DOHH2 (cell line): Measurements from ENCODE around the gene HEXIM1.

ENCODE experiments used
- H3F3A ChIP-seq: fragments of 200-600 bp; sonication (generic), shearing (Covaris generic); 2 replicates; pipeline ENCODE4 v1.6.0; 2016; ENCODE audit warnings: antibody characterized with exemption, mild to moderate bottlenecking; ENCODE audit not compliant: control insufficient read depth, insufficient read depth
- H3K27ac ChIP-seq: fragments of 200-600 bp; sonication (generic); 2 replicates; pipeline ENCODE4 v1.5.1; 2014; ENCODE audit warnings: low read depth, mild to moderate bottlenecking, low read length, moderate library complexity
- H3K27me3 ChIP-seq: fragments of 200-600 bp; sonication (generic); 2 replicates; pipeline ENCODE4 v1.6.1; 2014; ENCODE audit warnings: mild to moderate bottlenecking, low read length, mixed read lengths; ENCODE audit not compliant: control insufficient read depth
- H3K36me3 ChIP-seq: fragments of 200-600 bp; sonication (generic); 2 replicates; pipeline ENCODE4 v1.6.1; 2014; ENCODE audit warnings: mild to moderate bottlenecking, low read length, moderate library complexity, mixed read lengths; ENCODE audit not compliant: control insufficient read depth
- H3K4me1 ChIP-seq: fragments of 200-600 bp; sonication (generic); 2 replicates; pipeline ENCODE4 v1.6.1; 2014; ENCODE audit warnings: mild to moderate bottlenecking, low read length, mixed read lengths; ENCODE audit not compliant: control insufficient read depth
- H3K4me2 ChIP-seq: fragments of 200-600 bp; sonication (generic); 2 replicates; pipeline ENCODE4 v1.6.0; 2014; ENCODE audit warnings: mild to moderate bottlenecking, low read length, moderate library complexity
- H3K4me3 ChIP-seq: fragments of 200-600 bp; sonication (generic); 2 replicates; pipeline ENCODE4 v1.5.1; 2014; ENCODE audit warnings: mild to moderate bottlenecking, low read length, mixed read lengths
- H3K79me2 ChIP-seq: fragments of 200-600 bp; sonication (generic); 2 replicates; pipeline ENCODE4 v1.6.1; 2014; ENCODE audit warnings: mild to moderate bottlenecking, low read length, mixed read lengths; ENCODE audit not compliant: control insufficient read depth
- H3K9me2 ChIP-seq: fragments of 200-600 bp; sonication (generic); replicated peaks from 2 replicates; pipeline ENCODE4 v1.6.1; 2014; ENCODE audit warnings: mild to moderate bottlenecking, low read length, mixed read lengths; ENCODE audit not compliant: control insufficient read depth
- H3K9me3 ChIP-seq: fragments of 200-600 bp; sonication (generic); 2 replicates; pipeline ENCODE4 v1.6.1; 2014; ENCODE audit warnings: antibody characterized with exemption, low read length, mixed read lengths; ENCODE audit not compliant: control insufficient read depth, insufficient read depth
- H4K20me1 ChIP-seq: fragments of 200-600 bp; sonication (generic); 2 replicates; pipeline ENCODE4 v1.6.0; 2014; ENCODE audit warnings: low read depth, mild to moderate bottlenecking, antibody characterized with exemption, low read length, moderate library complexity; ENCODE audit not compliant: control insufficient read depth, insufficient read depth
- EZH2phosphoT487 ChIP-seq: fragments of 200-600 bp; sonication (generic); IDR thresholded peaks from 2 replicates; pipeline ENCODE4 v1.6.1; 2017; ENCODE audit warnings: borderline replicate concordance, mild to moderate bottlenecking, antibody characterized with exemption, low read length, moderate library complexity, mixed read lengths
- TF ChIP-seq, protein P1 (sequence below): fragments of 200-600 bp; sonication (generic); IDR thresholded peaks from one replicate; pipeline ENCODE4 v1.5.1; 2014; ENCODE audit warnings: antibody characterized with exemption, mild to moderate bottlenecking, low read depth, low read length; ENCODE audit not compliant: poor library complexity, severe bottlenecking

Gene HEXIM1

DNA sequence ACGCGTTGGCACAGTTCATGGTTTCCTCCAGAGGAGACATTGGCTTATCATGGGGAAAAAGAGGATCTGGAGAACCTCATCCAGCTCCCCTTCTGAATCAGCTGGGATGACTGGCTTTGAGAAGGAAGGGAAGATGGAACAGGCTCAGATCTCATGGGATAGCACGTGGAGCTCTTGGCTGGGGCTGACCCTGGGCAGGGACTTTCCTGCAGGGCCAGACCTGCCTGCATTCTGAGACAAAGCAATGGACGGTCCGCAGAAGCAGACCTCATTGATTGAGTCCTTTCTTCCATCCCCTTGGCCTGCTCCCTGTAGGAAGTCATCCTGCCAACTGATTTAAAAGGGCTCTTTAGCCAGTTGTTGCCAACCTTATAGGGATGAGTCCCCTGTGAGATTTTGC, 42.2 kb upstream of the HEXIM1 start:
- peaks cover 1% of the 10 kb centered on the region for H3K4me1 ChIP-seq
- no peaks in the 10 kb centered on the region for H3K9me2 ChIP-seq
- H3K79me2 ChIP-seq = no peaks in the 10 kb centered on the region
- H3K4me2 ChIP-seq = no peak overlapping the region
- H3K27ac ChIP-seq = no peak overlapping the region
- no peak overlapping the region for H3K4me3 ChIP-seq
- peaks cover 2% of the 10 kb centered on the region; the same call in 1 of the 2 replicates for H4K20me1 ChIP-seq
- H3K27me3 ChIP-seq = no peaks in the 10 kb centered on the region
- H3K9me3 ChIP-seq = no peaks in the 10 kb centered on the region
- no peak for TF ChIP-seq EZH2phosphoT487
- TF ChIP-seq, protein P1, sequence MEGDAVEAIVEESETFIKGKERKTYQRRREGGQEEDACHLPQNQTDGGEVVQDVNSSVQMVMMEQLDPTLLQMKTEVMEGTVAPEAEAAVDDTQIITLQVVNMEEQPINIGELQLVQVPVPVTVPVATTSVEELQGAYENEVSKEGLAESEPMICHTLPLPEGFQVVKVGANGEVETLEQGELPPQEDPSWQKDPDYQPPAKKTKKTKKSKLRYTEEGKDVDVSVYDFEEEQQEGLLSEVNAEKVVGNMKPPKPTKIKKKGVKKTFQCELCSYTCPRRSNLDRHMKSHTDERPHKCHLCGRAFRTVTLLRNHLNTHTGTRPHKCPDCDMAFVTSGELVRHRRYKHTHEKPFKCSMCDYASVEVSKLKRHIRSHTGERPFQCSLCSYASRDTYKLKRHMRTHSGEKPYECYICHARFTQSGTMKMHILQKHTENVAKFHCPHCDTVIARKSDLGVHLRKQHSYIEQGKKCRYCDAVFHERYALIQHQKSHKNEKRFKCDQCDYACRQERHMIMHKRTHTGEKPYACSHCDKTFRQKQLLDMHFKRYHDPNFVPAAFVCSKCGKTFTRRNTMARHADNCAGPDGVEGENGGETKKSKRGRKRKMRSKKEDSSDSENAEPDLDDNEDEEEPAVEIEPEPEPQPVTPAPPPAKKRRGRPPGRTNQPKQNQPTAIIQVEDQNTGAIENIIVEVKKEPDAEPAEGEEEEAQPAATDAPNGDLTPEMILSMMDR = no peak
- H3F3A ChIP-seq = no peaks in the 10 kb centered on the region
- H3K36me3 ChIP-seq = peaks cover 64% of the 10 kb centered on the region

DNA sequence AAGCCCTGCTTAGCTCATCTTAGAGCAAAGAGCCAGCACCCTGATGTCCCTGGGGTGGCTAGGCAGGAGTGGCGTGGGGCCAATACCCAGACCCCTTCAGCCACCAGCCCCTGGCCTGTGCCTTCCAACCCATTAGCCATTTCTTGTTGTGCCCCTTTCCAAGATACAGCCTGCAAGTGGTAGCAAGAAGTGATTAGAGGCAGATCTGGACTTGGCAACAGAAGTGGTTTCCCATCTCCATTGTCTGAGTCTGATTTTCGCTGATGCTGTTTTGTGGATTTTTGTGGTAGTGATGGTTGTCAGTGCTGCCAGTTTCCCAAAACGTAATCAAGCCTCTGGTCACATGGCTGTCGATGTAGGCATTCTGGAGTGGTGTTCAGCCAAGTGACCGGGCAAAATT, 41.7 kb upstream of the HEXIM1 start:
- H3K27me3 ChIP-seq = no peaks in the 10 kb centered on the region
- H3F3A ChIP-seq = no peaks in the 10 kb centered on the region
- no peak overlapping the region for H3K4me2 ChIP-seq
- H3K4me3 ChIP-seq = no peak overlapping the region
- no peaks in the 10 kb centered on the region for H3K9me2 ChIP-seq
- H4K20me1 ChIP-seq = peaks cover 2% of the 10 kb centered on the region; the same call in 1 of the 2 replicates
- no peaks in the 10 kb centered on the region for H3K9me3 ChIP-seq
- H3K36me3 ChIP-seq = peaks cover 63% of the 10 kb centered on the region
- no peaks in the 10 kb centered on the region for H3K79me2 ChIP-seq
- H3K27ac ChIP-seq = no peak overlapping the region
- no peak for TF ChIP-seq EZH2phosphoT487
- TF ChIP-seq, protein P1 = no peak
- H3K4me1 ChIP-seq = peaks cover 6% of the 10 kb centered on the region

DNA sequence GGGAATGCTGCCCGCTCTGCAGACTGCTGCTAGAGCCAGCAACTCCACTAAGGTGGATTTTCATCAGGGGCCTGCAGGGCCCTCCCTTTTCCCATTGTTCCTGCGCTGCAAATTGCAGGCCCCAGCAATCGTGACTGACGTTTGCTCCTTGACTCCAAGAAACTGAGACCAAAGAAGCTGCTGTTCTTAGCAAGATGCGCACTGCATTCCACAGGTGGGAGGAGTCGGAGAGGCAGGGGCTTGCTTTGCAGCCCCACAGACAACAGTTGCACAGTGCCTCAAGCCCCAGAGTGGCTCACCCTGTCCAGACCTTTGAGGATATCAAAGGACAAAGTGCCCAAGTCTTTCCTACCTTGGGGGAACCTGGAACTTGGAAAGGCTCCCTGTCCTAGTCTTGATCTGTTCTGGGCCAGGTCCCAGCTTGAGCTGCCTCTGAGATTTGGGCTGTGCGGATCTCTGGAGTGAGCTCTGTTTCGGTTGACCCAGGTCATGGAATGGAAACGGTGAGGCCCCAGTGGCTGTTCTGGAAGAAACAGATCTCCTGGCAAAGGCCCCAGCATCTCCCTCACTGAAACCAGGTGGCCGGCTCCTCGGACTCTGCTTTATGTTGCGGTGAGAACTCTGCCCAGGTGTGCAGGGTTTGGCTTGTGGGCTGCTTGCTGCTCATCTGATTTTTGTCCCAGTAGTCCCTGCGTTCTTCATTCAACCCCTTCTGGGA, 40.8 kb upstream of the HEXIM1 start:
- peaks cover 2% of the 10 kb centered on the region; the same call in 1 of the 2 replicates for H4K20me1 ChIP-seq
- no peak overlapping the region for H3K4me2 ChIP-seq
- peaks cover 54% of the 10 kb centered on the region for H3K36me3 ChIP-seq
- no peaks in the 10 kb centered on the region for H3K9me2 ChIP-seq
- no peak overlapping the region for H3K4me3 ChIP-seq
- no peaks in the 10 kb centered on the region for H3K27me3 ChIP-seq
- H3K9me3 ChIP-seq = no peaks in the 10 kb centered on the region
- TF ChIP-seq, protein P1 = no peak
- no peak for TF ChIP-seq EZH2phosphoT487
- H3K79me2 ChIP-seq = no peaks in the 10 kb centered on the region
- H3F3A ChIP-seq = no peaks in the 10 kb centered on the region
- no peak overlapping the region for H3K27ac ChIP-seq
- H3K4me1 ChIP-seq = peaks cover 15% of the 10 kb centered on the region
